HG03354 (cell line): ENCODE data around the gene FAM124A.

Source experiments
- ATAC-seq: cut with Tn5 transposase; IDR thresholded peaks from one replicate; pipeline ENCODE4 v1.9.1; 2021; ENCODE audit warnings: mild to moderate bottlenecking; ENCODE audit not compliant: unreplicated experiment, poor library complexity, severe bottlenecking

The FAM124A gene, protein sequence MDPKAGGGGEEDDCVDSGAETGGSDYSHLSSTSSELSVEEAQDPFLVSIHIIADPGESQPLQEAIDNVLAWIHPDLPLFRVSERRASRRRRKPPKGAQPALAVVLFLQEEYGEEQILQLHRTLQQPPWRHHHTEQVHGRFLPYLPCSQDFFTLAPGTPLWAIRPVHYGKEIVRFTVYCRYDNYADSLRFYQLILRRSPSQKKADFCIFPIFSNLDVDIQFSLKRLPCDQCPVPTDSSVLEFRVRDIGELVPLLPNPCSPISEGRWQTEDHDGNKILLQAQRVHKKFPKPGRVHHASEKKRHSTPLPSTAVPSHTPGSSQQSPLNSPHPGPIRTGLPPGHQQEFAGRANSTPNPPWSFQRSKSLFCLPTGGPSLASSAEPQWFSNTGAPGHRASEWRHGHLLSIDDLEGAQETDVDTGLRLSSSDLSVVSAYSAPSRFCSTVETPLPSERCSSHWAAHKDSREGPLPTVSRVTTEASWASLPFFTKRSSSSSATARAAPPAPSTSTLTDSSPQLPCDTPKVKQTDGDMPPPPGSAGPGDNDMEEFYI

DNA sequence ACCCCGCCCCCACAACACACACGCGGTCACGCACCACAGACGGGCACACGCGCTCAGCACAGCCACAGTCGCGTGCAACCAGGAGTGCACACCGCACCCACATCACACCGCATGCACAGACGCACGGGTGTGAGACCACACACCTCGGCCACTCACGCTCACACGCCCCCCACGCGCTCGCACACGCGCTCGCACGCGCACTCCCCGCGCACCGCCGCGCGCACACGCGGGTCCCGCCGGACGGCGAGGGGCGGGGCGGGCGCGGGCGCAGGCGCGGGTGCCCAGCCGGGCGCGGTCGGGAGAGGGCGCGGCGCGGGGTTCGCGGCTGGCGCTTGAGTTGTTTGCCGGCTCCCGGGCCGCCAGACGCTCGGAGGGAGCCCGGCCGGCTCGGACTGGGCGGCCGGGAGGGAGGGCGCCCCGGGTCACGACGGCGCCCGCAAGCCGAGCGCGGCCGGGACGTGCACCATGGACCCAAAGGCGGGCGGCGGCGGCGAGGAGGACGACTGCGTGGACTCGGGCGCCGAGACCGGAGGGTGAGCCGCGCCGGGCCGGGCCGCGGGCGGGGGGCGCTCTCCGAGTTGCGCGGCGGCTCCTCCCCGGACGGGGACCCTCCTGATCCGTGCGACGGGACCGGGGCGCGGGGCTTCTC is at the start of gene FAM124A:
Gene FAM124A, plus strand, starts transcription at position 362 of the 649 bp plus-strand sequence. Its CDS starts 104 bp downstream, at position 466.
- peak; percentile 71 for ATAC-seq

DNA sequence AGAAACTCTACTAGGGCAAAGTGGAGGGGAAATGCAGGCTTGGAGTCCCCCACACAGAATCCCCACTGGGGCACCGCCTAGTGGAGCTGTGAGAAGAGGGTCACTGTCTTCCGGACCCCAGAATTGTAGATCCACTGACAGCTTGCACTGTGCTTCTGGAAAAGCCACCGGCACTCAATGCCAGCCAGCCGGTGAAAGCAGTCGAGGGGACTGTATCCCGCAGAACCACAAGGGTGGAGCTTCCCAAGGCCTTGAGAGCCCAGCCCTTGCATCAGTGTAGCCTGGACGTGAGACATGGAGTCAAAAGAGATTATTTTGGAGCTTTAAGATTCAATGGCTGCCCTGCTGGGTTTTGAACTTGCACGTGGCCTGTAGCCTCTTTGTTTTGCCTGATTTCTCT is 47.2 kb upstream of the FAM124A start:
- no peak for ATAC-seq

DNA sequence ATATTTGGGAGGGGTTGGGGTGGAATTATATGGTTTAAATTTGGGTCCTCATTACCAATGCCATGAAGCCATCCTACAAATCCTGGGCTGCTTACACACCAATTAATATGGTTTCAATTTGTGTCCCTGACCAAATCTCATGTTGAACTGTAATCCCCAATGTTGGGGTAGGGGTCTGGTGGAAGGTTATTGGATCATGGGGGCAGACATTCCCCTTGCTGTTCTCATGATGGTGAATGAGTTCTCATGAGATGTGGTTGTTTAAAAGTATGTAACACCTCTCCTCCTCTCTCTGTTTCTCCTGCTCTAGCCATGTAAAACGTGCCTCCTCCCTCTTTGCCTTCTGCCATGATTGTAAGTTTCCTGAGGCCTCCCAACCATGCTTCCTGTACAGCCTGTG is 46.6 kb upstream of the FAM124A start:
- ATAC-seq = no peak

DNA sequence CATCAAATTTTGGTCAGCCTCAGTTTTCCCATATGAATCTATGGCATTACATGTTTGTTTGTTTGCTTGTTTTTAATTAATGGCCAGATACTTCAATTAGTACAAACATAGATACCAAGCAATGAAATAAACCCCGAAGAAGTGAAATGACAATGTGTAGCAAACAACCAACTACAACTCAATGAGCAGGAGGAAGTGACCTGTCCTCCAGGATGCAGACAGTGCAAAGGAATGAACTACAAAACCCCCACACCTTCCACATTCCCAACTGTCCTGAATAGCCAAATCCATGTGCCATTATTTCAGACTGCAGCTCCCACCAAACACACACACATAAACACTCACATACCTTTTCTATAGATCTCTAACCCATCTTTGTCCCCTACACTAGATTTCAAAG is 45.0 kb upstream of the FAM124A start:
- ATAC-seq = no peak

DNA sequence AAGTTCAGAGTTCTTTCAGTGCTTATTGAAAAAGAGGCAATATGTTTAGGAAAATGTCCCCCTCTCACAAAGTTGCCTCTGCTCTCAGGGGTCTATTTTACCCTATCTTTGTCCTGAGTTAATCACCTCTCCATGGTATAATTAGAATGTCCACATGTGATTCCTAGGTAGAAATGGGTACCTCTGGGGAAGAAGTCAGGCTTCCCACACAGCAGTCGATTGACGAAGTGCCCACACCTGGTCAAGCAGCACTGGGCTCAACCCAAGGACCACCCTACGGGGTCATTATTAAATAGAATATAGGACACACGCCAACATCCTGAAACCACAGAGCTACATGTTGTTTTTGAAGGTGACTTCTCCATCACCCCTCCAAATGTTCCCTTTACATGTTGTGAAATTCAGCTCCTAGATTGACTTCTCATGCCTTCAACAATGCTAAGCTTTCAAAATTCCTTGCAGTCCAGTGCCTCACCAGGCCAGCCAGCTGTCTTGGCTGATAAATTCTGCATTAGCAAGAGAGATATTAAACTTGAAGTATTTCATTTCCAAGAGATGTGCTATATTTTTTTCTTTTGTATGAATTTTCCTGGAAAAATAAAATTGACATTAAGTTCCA is 43.6 kb upstream of the FAM124A start:
- no peak for ATAC-seq

DNA sequence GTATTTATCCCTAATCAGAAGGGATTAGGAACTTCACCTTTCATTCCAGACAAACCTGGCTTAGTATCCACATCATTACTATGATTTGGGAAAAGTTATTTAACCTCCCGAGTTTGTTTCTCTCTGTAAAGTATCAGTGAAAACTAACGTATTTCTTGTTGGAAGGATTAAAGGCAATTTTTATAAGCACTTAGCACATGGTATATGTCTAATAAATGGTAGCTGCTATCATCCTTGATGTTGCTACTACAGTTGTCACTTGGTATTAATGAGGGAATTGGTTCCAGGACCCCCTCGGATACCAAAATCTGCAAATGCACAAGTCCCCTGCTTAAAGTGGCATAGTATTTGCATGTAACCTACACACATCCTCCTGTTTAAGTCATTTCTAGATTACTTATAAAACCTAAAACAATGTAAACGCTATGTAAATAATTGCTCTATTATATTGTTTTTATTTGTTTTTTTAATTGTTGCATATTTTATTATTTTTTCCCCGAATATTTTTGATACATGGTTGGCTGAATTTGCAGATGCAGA is 42.7 kb upstream of the FAM124A start:
- no peak for ATAC-seq

DNA sequence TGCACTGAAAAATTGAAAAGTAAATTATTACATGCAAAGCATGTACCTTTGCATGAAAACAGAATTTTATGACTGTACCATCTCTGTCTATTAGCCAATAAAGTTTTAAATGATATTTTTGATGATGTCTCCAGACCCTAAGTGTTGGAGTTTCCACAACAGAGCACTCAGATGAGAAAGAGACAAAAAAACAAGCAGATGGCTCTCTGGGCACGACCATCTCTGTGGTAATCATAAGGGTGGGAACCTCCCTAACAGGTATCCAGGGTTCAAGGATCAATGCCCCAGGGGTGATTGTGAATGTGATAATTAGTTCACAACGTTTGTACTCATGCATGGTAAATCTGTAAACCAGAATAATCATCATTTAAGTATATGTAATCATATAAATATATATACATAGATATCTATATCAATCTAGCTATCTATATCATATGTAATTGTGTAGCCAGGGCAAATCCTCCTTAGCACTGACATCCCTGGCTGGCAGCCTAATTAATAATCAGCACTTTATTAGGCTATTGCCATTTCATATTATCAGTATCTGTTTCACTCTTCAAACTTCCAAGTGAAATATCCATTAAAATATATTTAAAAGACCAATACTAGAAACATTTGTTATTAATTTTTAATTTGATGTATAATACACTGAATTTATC is 41.2 kb upstream of the FAM124A start:
- no peak for ATAC-seq

DNA sequence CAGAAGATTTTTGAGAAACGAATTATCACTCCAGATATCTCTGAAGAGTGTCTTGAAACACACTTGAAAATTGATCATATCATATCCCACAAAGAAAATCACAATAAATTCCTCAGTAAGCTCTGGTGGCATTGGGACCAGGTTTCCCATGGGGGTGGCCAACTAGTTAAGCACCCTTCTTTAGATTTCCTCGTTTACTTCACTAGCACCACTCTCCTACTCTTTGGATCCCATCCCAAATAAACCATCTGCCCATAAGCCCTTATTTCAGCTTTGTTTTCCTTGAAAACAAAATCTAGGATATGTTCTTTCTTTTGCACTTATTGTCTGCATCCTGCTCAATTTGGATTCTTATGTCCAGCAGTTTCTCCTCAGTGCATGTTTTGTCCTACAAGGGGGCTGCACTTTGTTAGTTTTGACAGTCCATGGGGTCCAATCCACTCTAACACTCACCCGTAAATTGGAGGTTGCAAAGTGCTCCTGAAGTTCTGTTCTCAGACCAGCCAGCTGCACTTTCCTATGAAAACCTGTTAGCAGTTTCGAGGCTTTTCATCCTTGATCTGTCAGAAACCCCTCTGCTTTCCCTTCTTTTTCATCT is 40.3 kb upstream of the FAM124A start:
- ATAC-seq = no peak

DNA sequence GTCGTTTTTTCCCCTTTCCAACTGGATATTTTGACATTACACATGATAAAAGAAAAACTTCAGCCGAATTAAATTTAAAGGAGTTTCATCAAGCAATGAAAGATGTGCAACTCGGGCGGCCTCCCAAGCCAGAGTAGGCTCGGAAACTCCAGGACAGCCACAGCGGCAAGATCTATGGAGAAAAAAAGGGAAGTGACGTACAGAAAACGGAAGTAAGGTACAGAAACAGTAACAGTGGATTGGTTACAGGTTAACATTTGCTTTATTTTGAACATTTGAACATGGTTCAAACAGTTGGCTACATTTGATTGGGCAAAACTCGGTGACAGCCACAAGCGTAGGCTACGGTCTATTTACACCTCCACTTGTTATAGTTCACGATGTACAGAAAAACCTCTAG is 30.5 kb upstream of the FAM124A start:
- ATAC-seq = no peak

DNA sequence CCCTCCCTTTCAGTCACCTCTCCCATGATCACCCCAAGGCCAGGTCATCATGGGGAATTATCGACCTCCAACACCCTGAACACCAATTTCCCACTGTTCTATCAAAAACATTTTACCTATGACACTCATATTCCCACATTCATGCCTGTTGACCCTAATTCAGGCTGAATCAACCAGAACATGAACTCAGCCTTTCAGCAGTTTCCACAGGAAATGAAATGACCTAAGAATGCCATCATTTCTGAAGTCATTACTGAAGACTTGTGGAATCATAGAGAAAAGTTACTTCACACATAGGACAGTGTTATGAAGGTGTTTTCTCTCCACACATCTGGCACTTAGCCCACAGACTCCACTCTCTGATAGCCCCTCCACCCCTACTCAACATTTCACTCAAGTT is 29.9 kb upstream of the FAM124A start:
- ATAC-seq = no peak

DNA sequence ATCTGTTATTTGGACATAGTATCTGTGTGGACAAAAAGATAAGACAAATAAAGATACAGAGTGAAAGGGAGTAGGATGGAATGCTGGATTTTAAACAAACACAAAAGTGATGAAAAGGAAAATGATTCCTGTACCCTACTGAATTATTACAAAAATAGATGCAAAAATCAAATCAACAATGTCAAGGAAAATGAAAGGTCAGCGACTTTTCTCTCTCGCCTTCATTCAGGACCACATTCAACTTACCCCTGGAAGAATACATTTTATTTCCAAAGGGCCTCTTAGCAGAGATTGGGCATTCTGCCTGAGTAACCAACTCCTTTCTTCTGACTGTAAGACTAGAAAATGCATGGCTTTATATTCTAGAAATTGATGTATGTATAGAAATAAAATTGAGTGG is 28.8 kb upstream of the FAM124A start:
- no peak for ATAC-seq

DNA sequence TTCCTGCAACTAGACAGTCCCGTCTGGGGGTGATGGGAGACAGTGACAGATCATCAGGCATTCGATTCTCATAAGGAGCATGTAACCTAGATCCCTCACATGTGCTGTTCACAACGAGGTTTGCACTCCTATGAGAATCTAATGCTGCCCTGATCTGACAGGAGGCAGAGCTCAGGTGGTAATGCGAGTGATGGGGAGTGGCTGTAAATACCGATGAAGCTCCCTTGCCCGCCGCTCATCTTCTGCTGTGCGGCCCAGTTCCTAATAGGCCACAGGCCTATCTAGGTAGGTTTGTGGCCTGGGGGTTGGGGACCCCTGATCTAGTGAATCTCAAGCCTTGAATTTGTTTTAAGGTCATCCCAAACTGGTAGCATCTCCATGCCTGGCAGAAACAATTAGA is 27.3 kb upstream of the FAM124A start:
- no peak for ATAC-seq

DNA sequence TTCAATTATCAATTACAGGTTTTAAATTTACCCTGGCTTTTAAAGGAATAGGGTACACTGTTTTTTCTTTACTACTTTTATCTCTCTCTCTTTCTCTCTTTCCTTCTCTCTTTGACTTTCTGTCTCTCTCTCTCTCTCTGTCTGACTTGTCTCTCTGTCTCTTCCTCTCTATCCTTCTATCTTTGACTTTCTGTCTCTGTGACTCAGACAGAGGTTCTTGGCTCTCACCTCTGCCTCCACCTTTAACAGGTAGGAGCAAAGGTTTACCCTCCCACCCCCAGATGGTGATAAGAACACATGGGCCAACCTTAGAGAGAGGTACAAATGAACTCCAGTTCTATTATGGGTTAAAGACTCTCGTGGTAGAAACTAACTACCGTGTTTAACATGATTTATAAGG is 20.3 kb upstream of the FAM124A start:
- no peak for ATAC-seq

DNA sequence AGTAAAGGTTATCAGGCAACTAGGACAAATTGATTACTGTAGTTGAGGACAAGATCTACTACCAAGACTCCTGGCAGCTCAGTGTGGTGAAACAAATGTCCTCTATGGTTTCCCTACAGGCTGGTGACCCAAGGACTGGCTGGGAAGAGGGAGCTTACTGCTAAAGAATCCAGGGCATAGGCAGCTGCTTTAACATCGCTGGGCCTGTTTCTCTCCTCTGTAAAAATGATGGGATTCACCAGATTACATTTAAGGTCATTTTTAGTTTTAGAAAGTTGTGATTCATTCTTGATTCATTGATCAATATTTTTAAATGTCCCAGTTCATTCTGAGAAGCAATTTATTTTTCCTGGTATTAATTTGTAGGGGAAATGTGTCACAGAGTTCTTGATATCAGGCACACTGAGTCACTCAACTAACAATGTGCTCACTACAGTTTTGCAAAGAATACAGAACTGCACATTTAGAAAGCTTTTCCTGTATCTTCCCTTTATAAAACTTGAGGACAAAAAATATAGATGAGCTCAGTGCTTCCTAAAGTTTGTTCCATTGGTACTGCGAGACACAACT is 19.6 kb upstream of the FAM124A start:
- ATAC-seq = no peak

DNA sequence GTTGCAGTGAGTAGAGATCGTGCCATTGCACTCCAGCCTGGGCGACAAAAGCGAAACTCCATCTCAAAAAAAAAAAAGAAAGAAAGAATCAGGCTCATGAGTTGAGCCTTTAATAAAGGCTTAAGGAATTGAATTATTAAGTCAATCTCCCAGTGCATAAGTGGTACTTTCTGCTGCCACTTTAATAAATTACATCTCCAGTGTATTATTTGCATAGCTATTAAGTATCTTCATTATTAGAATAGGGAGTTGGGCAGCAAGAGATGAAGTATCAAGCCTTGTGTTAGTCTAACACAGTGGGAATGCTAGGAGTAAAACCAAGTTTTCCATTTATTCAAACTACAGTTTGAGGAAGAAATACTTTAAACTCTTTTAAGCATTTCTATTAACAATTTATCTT is 15.6 kb upstream of the FAM124A start:
- no peak for ATAC-seq

DNA sequence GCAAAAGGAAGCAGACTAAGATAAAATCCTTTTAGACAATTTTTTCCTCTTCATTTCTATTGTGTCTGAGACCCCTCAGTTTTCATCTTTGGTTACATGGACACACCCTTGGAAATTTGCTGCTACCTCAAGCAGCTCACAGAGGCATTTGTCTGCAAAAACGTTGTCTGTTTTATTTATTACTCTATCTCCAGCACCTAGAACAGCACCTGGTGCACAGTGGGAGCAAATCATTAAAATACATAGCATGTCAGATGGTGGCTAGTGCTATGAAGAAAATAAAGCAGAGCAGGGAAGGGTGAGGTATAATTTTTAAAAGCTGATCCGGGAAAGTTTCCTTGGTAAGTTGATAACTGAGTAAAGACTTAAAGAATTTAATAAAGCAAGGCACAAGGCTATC is 14.3 kb upstream of the FAM124A start:
- no peak for ATAC-seq

DNA sequence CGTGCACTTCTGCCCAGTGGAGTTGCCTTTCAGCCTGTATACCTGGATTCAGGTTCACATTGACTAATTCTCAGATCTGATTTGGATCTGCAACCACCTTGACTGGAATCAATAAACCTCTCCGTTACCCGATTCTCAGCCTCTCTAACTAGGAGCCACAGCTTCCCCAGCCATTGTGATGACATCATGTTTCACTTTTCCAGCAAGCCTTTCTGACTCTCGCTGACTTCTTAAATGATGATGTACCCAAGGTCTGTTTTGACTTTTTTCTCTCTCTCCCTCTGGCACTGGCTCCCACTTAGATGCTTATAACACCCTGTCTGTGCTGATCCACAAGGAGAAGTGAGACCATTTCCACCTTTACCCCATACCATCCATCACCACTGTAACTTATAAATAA is 13.5 kb upstream of the FAM124A start:
- no peak for ATAC-seq

DNA sequence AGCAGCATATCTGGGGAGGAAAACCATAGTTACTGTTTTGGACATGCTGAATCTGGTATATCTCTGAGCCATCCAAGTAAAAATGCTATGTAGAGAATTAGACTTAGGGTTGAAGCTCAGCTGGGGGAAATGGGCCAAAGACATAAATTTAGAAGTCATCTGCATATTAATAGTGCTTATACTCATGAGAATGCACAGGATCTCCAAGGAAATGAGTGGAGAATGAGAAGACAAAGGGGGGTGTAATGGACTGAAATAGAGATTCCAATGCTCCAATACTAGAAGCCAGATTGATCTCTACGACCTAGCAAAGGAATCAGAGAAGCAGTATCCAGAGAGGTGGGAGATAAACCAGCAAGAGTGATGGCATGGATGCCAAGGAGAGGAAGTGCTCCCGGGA is 10.3 kb upstream of the FAM124A start:
- ATAC-seq = no peak

DNA sequence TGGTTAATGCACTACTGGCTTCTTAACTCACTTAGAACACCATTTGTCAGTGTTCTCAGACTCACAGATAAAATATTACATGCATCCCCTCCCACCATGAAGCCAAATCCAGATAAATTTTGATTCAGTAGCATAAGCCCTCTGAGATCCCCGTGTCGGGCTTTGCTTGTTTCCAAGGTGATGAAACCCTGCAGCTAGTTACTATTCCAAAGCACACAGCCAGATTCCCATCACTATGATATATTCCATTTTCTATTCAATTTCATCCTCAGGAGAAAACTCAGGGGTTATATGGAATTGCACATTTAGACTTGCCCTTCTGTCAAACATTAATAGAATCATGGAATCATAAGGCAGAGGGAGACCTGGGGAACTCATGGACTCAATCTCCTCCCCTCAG is 9.4 kb upstream of the FAM124A start:
- no peak for ATAC-seq
